Bladder microvascular endothelial cell (primary cell): ENCODE results near the gene ZNF648. TPM values are rescaled to one million over a fixed set of nuclear protein-coding genes. Genes with fewer than 3 reads are reported as not detected.

ENCODE experiments used
- total RNA-seq: library from RNA; depleted of rRNA; stranded (reverse); fragments of >200 nt; gene quantifications from 2 replicates; pipeline ENCODE4 v1.2.3, GENCODE V29; 2014

The ZNF648 gene
- not detected in 2 replicates for total RNA-seq

GRCh38 chr1:182061594-182061993 lies at the start of gene ZNF648:
ZNF648 (minus strand) TSS chr1:182061712; CDS start chr1:182058010, 3,702 bp downstream.

